ENCODE measurements around the gene BRD7. TPM values are rescaled to one million over a fixed set of nuclear protein-coding genes. Genes with fewer than 3 reads are reported as not detected.

Gene BRD7
- total and polyA plus RNA-seq, 2 donors (not counting 1 experiment from before 2014, with no cell fraction given): 29.8 to 64.5 TPM

DNA sequence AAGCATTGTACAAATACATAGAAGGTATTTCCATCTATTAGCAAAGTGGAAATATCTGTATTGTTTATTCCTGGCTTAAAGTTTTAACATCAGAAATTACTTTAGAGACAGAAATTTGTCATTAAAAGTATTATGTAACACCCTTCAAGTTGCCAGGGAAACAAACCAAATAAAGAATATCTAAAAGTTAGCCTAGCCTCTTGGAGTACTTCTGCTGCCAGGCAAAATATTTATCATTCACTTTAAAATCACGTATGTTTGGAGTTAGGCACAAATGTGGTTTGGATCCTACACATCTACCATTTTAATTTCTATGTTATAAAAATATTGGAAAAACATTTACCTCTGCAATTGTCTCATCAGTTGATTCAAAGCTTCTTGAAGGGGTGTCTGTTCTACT lies 14.7 kb downstream of the BRD7 start:
- no peaks in the 10 kb centered on the region for H4K20me1 ChIP-seq (ENCODE audit: control insufficient read depth, insufficient read depth, low read length, poor library complexity, severe bottlenecking)
- peaks cover 17% of the 10 kb centered on the region for H3K79me2 ChIP-seq (ENCODE audit: control insufficient read depth, insufficient read depth, low read length)
- Mint-ChIP-seq H3K27me3 (no peaks in the 10 kb centered on the region), H3K27ac (no peak overlapping the region), H3K4me3 (no peak overlapping the region), H3K4me1 (peaks cover 4% of the 10 kb centered on the region), H3K9me3 (ENCODE audit: insufficient read depth) (no peaks in the 10 kb centered on the region)
- H3K4me2 ChIP-seq (replicated peaks; ENCODE audit: low read depth, low read length, poor library complexity, severe bottlenecking): no peak overlapping the region
- ChIA-PET POLR2A (no interaction called here), CTCF (interaction anchor here (0.6 to 9.9 kb wide), 34 partner anchors 9 to 393 kb away, joined by 3 to 329 read pairs (median 6); partner anchors contain the start of genes ADCY7, BRD7 and CNEP1R1)
- H3K4me1 ChIP-seq (ENCODE audit: control insufficient read depth in 2 of 2, insufficient read depth in 2 of 2, low read length in 2 of 2): no peaks in the 10 kb centered on the region
- DNase-seq (no peak), ATAC-seq (ENCODE audit: low read depth) (no peak)
- H3K9me3 ChIP-seq (ENCODE audit: control extremely low read depth in 1 of 3, control insufficient read depth in 2 of 3, insufficient read depth in 1 of 3, low read length in 2 of 3): no peaks in the 10 kb centered on the region
- WGBS (ENCODE audit: insufficient coverage): no CpG with 5 or more reads among the region's 1 CpG
- peaks cover 8 to 45% of the 10 kb centered on the region in 2 experiments for H3K36me3 ChIP-seq (replicated peaks in 1 of 2; ENCODE audit: control extremely low read depth in 1 of 2, control insufficient read depth in 1 of 2, extremely low read depth in 1 of 2, insufficient read depth in 2 of 2, low read length in 1 of 2)
- no peak overlapping the region for H3K4me3 ChIP-seq (ENCODE audit: control extremely low read depth in 1 of 5, extremely low read depth in 1 of 5, insufficient read depth in 1 of 5, low read depth in 2 of 5, low read length in 4 of 5)
- H2AFZ ChIP-seq (ENCODE audit: insufficient read depth, low read depth, low read length, poor library complexity, severe bottlenecking): no peak overlapping the region
- TF ChIP-seq EZH2 (IDR thresholded peaks at IDR 0.05; ENCODE audit: borderline replicate concordance, insufficient read depth, low read depth, low read length, poor library complexity, severe bottlenecking): no peak
- H3K27ac ChIP-seq (ENCODE audit: low read length in 2 of 2): no peak overlapping the region
- H3K9ac ChIP-seq (ENCODE audit: low read length): no peak overlapping the region
- intact Hi-C loops (cut with micrococcal nuclease): loop anchor here (10.0 kb wide), 1 partner anchor 291 kb away; no protein-coding TSS in a partner anchor
- H3K27me3 ChIP-seq (replicated peaks in 1 of 4; ENCODE audit: control extremely low read depth in 1 of 4, control insufficient read depth in 3 of 4, insufficient read depth in 4 of 4, low read length in 3 of 4): no peaks in the 10 kb centered on the region

- ChIA-PET CTCF (interaction anchor here (0.6 to 9.9 kb wide), 5 partner anchors 14 to 455 kb away, joined by 3 to 329 read pairs (median 35); no protein-coding TSS in a partner anchor), POLR2A (interaction anchor here (0.6 kb wide), 1 partner anchor 81 kb away, joined by 3 read pairs; no protein-coding TSS in a partner anchor)
- peaks cover 4 to 43% of the 10 kb centered on the region in 2 experiments for H3K36me3 ChIP-seq (replicated peaks in 1 of 2; ENCODE audit: control extremely low read depth in 1 of 2, control insufficient read depth in 1 of 2, extremely low read depth in 1 of 2, insufficient read depth in 2 of 2, low read length in 1 of 2)
- no peaks in the 10 kb centered on the region for H3K4me1 ChIP-seq (ENCODE audit: control insufficient read depth in 2 of 2, insufficient read depth in 2 of 2, low read length in 2 of 2)
- H3K9ac ChIP-seq (ENCODE audit: low read length): no peak overlapping the region
- H3K27me3 Mint-ChIP-seq: no peaks in the 10 kb centered on the region
- H3K9me3 ChIP-seq (ENCODE audit: control extremely low read depth in 1 of 3, control insufficient read depth in 2 of 3, insufficient read depth in 1 of 3, low read length in 2 of 3): no peaks in the 10 kb centered on the region
- no peaks in the 10 kb centered on the region for H4K20me1 ChIP-seq (ENCODE audit: control insufficient read depth, insufficient read depth, low read length, poor library complexity, severe bottlenecking)
- ATAC-seq (ENCODE audit: low read depth) (no peak), DNase-seq (no peak)
- H3K4me1 Mint-ChIP-seq: peaks cover 15% of the 10 kb centered on the region
- no peaks in the 10 kb centered on the region for H3K9me3 Mint-ChIP-seq (ENCODE audit: insufficient read depth)
- no peak overlapping the region for H3K4me3 Mint-ChIP-seq
- TF ChIP-seq, protein P1, sequence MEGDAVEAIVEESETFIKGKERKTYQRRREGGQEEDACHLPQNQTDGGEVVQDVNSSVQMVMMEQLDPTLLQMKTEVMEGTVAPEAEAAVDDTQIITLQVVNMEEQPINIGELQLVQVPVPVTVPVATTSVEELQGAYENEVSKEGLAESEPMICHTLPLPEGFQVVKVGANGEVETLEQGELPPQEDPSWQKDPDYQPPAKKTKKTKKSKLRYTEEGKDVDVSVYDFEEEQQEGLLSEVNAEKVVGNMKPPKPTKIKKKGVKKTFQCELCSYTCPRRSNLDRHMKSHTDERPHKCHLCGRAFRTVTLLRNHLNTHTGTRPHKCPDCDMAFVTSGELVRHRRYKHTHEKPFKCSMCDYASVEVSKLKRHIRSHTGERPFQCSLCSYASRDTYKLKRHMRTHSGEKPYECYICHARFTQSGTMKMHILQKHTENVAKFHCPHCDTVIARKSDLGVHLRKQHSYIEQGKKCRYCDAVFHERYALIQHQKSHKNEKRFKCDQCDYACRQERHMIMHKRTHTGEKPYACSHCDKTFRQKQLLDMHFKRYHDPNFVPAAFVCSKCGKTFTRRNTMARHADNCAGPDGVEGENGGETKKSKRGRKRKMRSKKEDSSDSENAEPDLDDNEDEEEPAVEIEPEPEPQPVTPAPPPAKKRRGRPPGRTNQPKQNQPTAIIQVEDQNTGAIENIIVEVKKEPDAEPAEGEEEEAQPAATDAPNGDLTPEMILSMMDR (IDR thresholded peaks at IDR 0.05): no peak
- no peak for TF ChIP-seq EZH2 (IDR thresholded peaks at IDR 0.05; ENCODE audit: borderline replicate concordance, insufficient read depth, low read depth, low read length, poor library complexity, severe bottlenecking)
- peaks cover 11% of the 10 kb centered on the region for H3K79me2 ChIP-seq (ENCODE audit: control insufficient read depth, insufficient read depth, low read length)
- peak overlapping the region; percentile 16 for H3K27ac Mint-ChIP-seq
- H2AFZ ChIP-seq (ENCODE audit: insufficient read depth, low read depth, low read length, poor library complexity, severe bottlenecking): no peak overlapping the region
- peak overlapping the region in 1 of 2 donors; percentile 6 for H3K27ac ChIP-seq (ENCODE audit: low read length in 2 of 2)
- H3K27me3 ChIP-seq (replicated peaks in 1 of 4; ENCODE audit: control extremely low read depth in 1 of 4, control insufficient read depth in 3 of 4, insufficient read depth in 4 of 4, low read length in 3 of 4): no peaks in the 10 kb centered on the region
- no peak overlapping the region for H3K4me3 ChIP-seq (ENCODE audit: control extremely low read depth in 1 of 5, extremely low read depth in 1 of 5, insufficient read depth in 1 of 5, low read depth in 2 of 5, low read length in 4 of 5)
- no peak overlapping the region for H3K4me2 ChIP-seq (replicated peaks; ENCODE audit: low read depth, low read length, poor library complexity, severe bottlenecking)
- no CpG with 5 or more reads among the region's 2 CpGs for WGBS (ENCODE audit: insufficient coverage)
- intact Hi-C loops (cut with micrococcal nuclease): loop anchor here (10.0 kb wide), 1 partner anchor 293 kb away; no protein-coding TSS in a partner anchor
These were observed 16.8 kb downstream of the BRD7 start for GRCh38 chr16:50351952-50352351.
